Naive thymus-derived CD4-positive, alpha-beta T cell (primary cell): Measurements from ENCODE around the gene SLC25A45. TPM values are rescaled to one million over a fixed set of nuclear protein-coding genes. Genes with fewer than 3 reads are reported as not detected.

ENCODE experiments used
- ATAC-seq: fragments of 150-1000 bp; cut with Tn5 transposase; 2 replicates; pipeline ENCODE4 v1.10.0; 2021; ENCODE audit warnings: mild to moderate bottlenecking, moderate library complexity
- CTCF ChIA-PET: fragments of 350-600 bp; sonication (Branson Sonifier 250); formaldehyde crosslinking; loops from one replicate; lab custom pipeline; 2021; ENCODE audit warnings: antibody characterized with exemption; lab: Charles Lee
- POLR2A ChIA-PET: fragments of 350-600 bp; sonication (Branson Sonifier 250); formaldehyde crosslinking; loops from one replicate; lab custom pipeline; 2021; ENCODE audit warnings: antibody characterized with exemption, inconsistent platforms; lab: Charles Lee
- DNase-seq, 9 donors: peaks; one replicate each; pipeline versions ENCODE4 v3.0.0 to v3.0.0-alpha.2; 2020 to 2022; ENCODE audit warnings: mixed read lengths in 1 of 9
- H3K27ac ChIP-seq: one replicate; pipeline ENCODE4 v1.7.0; 2013; ENCODE audit warnings: mild to moderate bottlenecking, low read depth, low read length, moderate library complexity
- H3K27me3 ChIP-seq, 2 donors: one replicate each; pipeline ENCODE4 v1.7.0; 2013; ENCODE audit warnings: low read length in 2 of 2, mild to moderate bottlenecking in 2 of 2, moderate library complexity in 2 of 2; ENCODE audit not compliant: control insufficient read depth in 2 of 2, insufficient read depth in 2 of 2
- H3K36me3 ChIP-seq, 3 experiments: 1 replicate in 2 of 3; 2 replicates in 1 of 3; pipeline ENCODE4 v1.7.0; 2013; ENCODE audit warnings: low read length in 3 of 3, mild to moderate bottlenecking in 3 of 3, moderate library complexity in 1 of 3; ENCODE audit not compliant: insufficient read depth in 3 of 3, control insufficient read depth in 2 of 3
- H3K4me1 ChIP-seq, 2 donors: one replicate each; pipeline ENCODE4 v1.7.0; 2013; ENCODE audit warnings: low read length in 2 of 2, mild to moderate bottlenecking in 2 of 2, moderate library complexity in 1 of 2; ENCODE audit not compliant: control insufficient read depth in 2 of 2, insufficient read depth in 2 of 2
- H3K4me3 ChIP-seq: 2 replicates; pipeline ENCODE4 v1.7.0; 2013; ENCODE audit warnings: mild to moderate bottlenecking, low read length
- H3K9me3 ChIP-seq, 3 experiments: 1 replicate in 2 of 3; 2 replicates in 1 of 3; pipeline ENCODE4 v1.7.0; 2013; ENCODE audit warnings: low read length in 3 of 3; ENCODE audit not compliant: control insufficient read depth in 2 of 3
- H3K27ac Mint-ChIP-seq, 9 donors: one replicate each; pipeline ENCODE4 v1.8.0; 2020 to 2022; ENCODE audit warnings: mixed read lengths in 9 of 9, mild to moderate bottlenecking in 8 of 9, moderate library complexity in 5 of 9, inconsistent platforms in 2 of 9
- H3K27me3 Mint-ChIP-seq, 5 donors: one replicate each; pipeline ENCODE4 v1.8.0; 2021 to 2022; ENCODE audit warnings: mixed read lengths in 5 of 5, mild to moderate bottlenecking in 1 of 5
- H3K36me3 Mint-ChIP-seq, 5 donors: one replicate each; pipeline ENCODE4 v1.8.0; 2020 to 2022; ENCODE audit warnings: mixed read lengths in 5 of 5, mild to moderate bottlenecking in 3 of 5, inconsistent platforms in 1 of 5
- H3K4me1 Mint-ChIP-seq, 7 donors: one replicate each; pipeline ENCODE4 v1.8.0; 2020 to 2022; ENCODE audit warnings: mixed read lengths in 7 of 7, mild to moderate bottlenecking in 3 of 7, inconsistent platforms in 1 of 7
- H3K4me3 Mint-ChIP-seq, 10 donors: one replicate each; pipeline ENCODE4 v1.8.0; 2020 to 2022; ENCODE audit warnings: mild to moderate bottlenecking in 10 of 10, mixed read lengths in 10 of 10, moderate library complexity in 6 of 10, inconsistent platforms in 2 of 10
- H3K9me3 Mint-ChIP-seq, 11 donors: one replicate each; pipeline ENCODE4 v1.8.0; 2020 to 2022; ENCODE audit warnings: mixed read lengths in 11 of 11, mild to moderate bottlenecking in 4 of 11, inconsistent platforms in 1 of 11, moderate library complexity in 1 of 11
- intact Hi-C, 2 donors: fragments of 100-400 bp; cut with micrococcal nuclease; formaldehyde crosslinking; loops; one replicate each; pipeline ENCODE4 v1.15.1; 2023
- polyA plus RNA-seq, 2 donors: library from polyadenylated mRNA; unstranded; fragments of 300-500 nt; fragmentation: Illumina TruSeq; gene quantifications; one replicate each; pipeline ENCODE4 v1.2.3, GENCODE V29; 2021
- total RNA-seq, 6 experiments: library from RNA in 5 of 6; stranded (reverse) in 5 of 6; gene quantifications; 1 replicate in 5 of 6; 2 replicates in 1 of 6; pipeline ENCODE4 v1.2.3 and lab custom pipeline; 2021 to 2026

The SLC25A45 gene
- total and polyA plus RNA-seq, 7 experiments from 2014 or later: 12.3 to 90.6 (median 24.8) TPM

GRCh38 chr11:65370659-65371049 lies 11.8 kb downstream of the SLC25A45 start:
- peaks cover 0 to 6% (median 0%) of the 10 kb centered on the region in 3 experiments for H3K36me3 ChIP-seq
- Mint-ChIP-seq H3K4me3 (no peak overlapping the region), H3K27ac (peak overlapping the region in 2 of 9 donors; percentile 56 to 67), H3K9me3 (no peaks in the 10 kb centered on the region), H3K27me3 (no peaks in the 10 kb centered on the region), H3K4me1 (peaks cover 0 to 6% (median 0%) of the 10 kb centered on the region in 7 donors), H3K36me3 (no peaks in the 10 kb centered on the region)
- H3K27ac ChIP-seq: no peak overlapping the region
- no peak for DNase-seq
- no peaks in the 10 kb centered on the region for H3K4me1 ChIP-seq
- intact Hi-C loops: no loop called here
- POLR2A ChIA-PET: interaction anchor here (0.6 to 1.7 kb wide), 7 partner anchors 8 to 137 kb away, joined by 3 to 4 read pairs (median 3); partner anchors contain the start of gene MALAT1
- ATAC-seq: no peak
- H3K4me3 ChIP-seq: no peak overlapping the region
- no peaks in the 10 kb centered on the region for H3K9me3 ChIP-seq
- CTCF ChIA-PET: interaction anchor here (0.7 to 1.0 kb wide), 2 partner anchors 145 to 253 kb away, joined by 3 read pairs; partner anchors contain the start of gene ZNHIT2
- no peaks in the 10 kb centered on the region for H3K27me3 ChIP-seq

GRCh38 chr11:65366340-65366773 lies 16.1 kb downstream of the SLC25A45 start:
- no peaks in the 10 kb centered on the region for H3K36me3 Mint-ChIP-seq
- H3K4me3 ChIP-seq: no peak overlapping the region
- peaks cover 0 to 9% (median 0%) of the 10 kb centered on the region in 7 donors for H3K4me1 Mint-ChIP-seq
- ChIA-PET POLR2A (interaction anchor here (2.4 to 3.1 kb wide), 3 partner anchors 132 to 143 kb away, joined by 9 to 21 read pairs (median 15); partner anchors contain the start of gene MALAT1), CTCF (interaction anchor here (1.4 to 1.9 kb wide), 2 partner anchors 14 to 144 kb away, joined by 4 to 7 read pairs; no protein-coding TSS in a partner anchor)
- ATAC-seq: peak; percentile 82
- H3K9me3 Mint-ChIP-seq: no peaks in the 10 kb centered on the region
- H3K27me3 ChIP-seq: no peaks in the 10 kb centered on the region
- H3K9me3 ChIP-seq: no peaks in the 10 kb centered on the region
- H3K27ac Mint-ChIP-seq: no peak overlapping the region
- no peak overlapping the region for H3K4me3 Mint-ChIP-seq
- no peaks in the 10 kb centered on the region for H3K27me3 Mint-ChIP-seq
- H3K4me1 ChIP-seq: no peaks in the 10 kb centered on the region
- intact Hi-C loops: loop anchor here (1.0 to 5.0 kb wide), 7 partner anchors 16 to 222 kb away; partner anchors contain the start of gene SLC25A45 (in 1 of the 2)
- peak in 7 of 9 donors; percentile 47 to 71 (median 59) for DNase-seq
- H3K27ac ChIP-seq: no peak overlapping the region
- H3K36me3 ChIP-seq: no peaks in the 10 kb centered on the region

DNA sequence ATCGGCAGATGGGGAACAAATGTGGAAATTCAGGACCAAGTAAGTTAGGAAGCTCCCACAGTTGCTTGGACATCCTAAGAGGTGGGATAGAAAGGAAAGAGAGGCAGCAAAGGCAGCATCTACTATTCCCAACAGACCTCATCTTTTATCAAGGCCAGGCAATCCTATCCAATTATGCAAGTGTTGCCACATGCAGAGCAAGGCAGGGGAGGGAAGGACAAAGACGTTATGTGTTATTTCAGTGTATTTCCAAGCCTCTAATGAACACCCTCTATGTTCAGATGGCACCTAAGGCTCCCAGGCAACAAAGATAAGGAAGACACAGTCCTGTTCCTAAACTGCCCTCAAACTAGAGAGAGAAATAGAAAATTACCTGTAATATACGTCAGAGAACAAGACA lies 18.7 kb downstream of the SLC25A45 start:
- Mint-ChIP-seq H3K9me3 (no peaks in the 10 kb centered on the region), H3K27me3 (no peaks in the 10 kb centered on the region), H3K36me3 (no peaks in the 10 kb centered on the region), H3K4me1 (peaks cover 0 to 9% (median 0%) of the 10 kb centered on the region in 7 donors), H3K27ac (no peak overlapping the region), H3K4me3 (no peak overlapping the region)
- Histone ChIP-seq H3K9me3 (no peaks in the 10 kb centered on the region), H3K27me3 (no peaks in the 10 kb centered on the region), H3K4me1 (no peaks in the 10 kb centered on the region), H3K27ac (no peak overlapping the region), H3K4me3 (no peak overlapping the region), H3K36me3 (no peaks in the 10 kb centered on the region)
- ATAC-seq (no peak), DNase-seq (no peak)
- POLR2A ChIA-PET: no interaction called here
- CTCF ChIA-PET: no interaction called here
- intact Hi-C loops: no loop called here

DNA sequence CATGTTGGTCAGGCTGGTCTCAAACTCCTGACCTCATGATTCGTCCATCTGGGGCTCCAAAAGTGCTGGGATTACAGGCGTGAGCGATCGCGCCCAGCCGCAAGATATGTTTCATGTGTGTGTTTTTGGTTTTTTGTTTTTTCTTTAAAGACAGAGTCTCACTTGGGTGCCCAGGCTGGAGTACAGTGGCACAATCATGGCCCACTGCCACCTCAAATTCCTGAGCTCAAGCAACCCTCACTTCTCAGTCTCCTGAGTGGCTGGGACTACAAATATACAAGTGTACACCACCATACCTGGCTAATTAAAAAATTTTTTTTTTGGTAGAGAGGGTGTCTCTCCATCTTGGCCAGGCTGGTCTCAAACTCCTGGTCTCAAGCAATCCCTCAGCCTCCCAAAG lies 19.5 kb downstream of the SLC25A45 start:
- ChIA-PET POLR2A (interaction anchor here (0.7 kb wide), 1 partner anchor 18 kb away, joined by 3 read pairs; no protein-coding TSS in a partner anchor), CTCF (interaction anchor here (0.7 kb wide), 1 partner anchor 54 kb away, joined by 3 read pairs; no protein-coding TSS in a partner anchor)
- Histone ChIP-seq H3K36me3 (no peaks in the 10 kb centered on the region), H3K4me3 (no peak overlapping the region), H3K27ac (no peak overlapping the region), H3K4me1 (no peaks in the 10 kb centered on the region), H3K27me3 (no peaks in the 10 kb centered on the region), H3K9me3 (no peaks in the 10 kb centered on the region)
- Mint-ChIP-seq H3K27me3 (no peaks in the 10 kb centered on the region), H3K27ac (peak overlapping the region in 2 of 9 donors; percentile 14 to 71), H3K4me1 (peaks cover 0 to 9% (median 0%) of the 10 kb centered on the region in 7 donors), H3K9me3 (no peaks in the 10 kb centered on the region), H3K4me3 (no peak overlapping the region), H3K36me3 (no peaks in the 10 kb centered on the region)
- intact Hi-C loops: no loop called here
- no peak for DNase-seq
- ATAC-seq: no peak

- Mint-ChIP-seq H3K4me1 (peaks cover 0 to 9% (median 0%) of the 10 kb centered on the region in 7 donors), H3K9me3 (no peaks in the 10 kb centered on the region), H3K4me3 (peak overlapping the region in 2 of 10 donors; percentile 30 to 32), H3K36me3 (no peaks in the 10 kb centered on the region), H3K27ac (peak overlapping the region in 5 of 9 donors; percentile 55 to 75 (median 71)), H3K27me3 (peaks cover 0 to under 1% (median 0%) of the 10 kb centered on the region in 5 donors)
- no peak overlapping the region for H3K27ac ChIP-seq
- no peaks in the 10 kb centered on the region for H3K27me3 ChIP-seq
- DNase-seq: no peak
- no peak overlapping the region for H3K4me3 ChIP-seq
- ATAC-seq: peak; percentile 80
- no peaks in the 10 kb centered on the region for H3K9me3 ChIP-seq
- intact Hi-C loops: no loop called here
- H3K36me3 ChIP-seq: no peaks in the 10 kb centered on the region
- CTCF ChIA-PET: no interaction called here
- H3K4me1 ChIP-seq: no peaks in the 10 kb centered on the region
- POLR2A ChIA-PET: interaction anchor here (0.7 to 0.8 kb wide), 2 partner anchors 8 to 18 kb away, joined by 3 to 4 read pairs; no protein-coding TSS in a partner anchor
Measured at GRCh38 chr11:65362320-65362931, 20.0 kb downstream of the SLC25A45 start.

- H3K27ac Mint-ChIP-seq: peak overlapping the region in 2 of 9 donors; percentile 8 to 41
- H3K4me3 Mint-ChIP-seq: peak overlapping the region in 1 of 10 donors; percentile 10
- ATAC-seq (no peak), DNase-seq (no peak)
- H3K36me3 ChIP-seq: no peaks in the 10 kb centered on the region
- H3K36me3 Mint-ChIP-seq: no peaks in the 10 kb centered on the region
- no peak overlapping the region for H3K27ac ChIP-seq
- H3K27me3 ChIP-seq: no peaks in the 10 kb centered on the region
- H3K9me3 ChIP-seq: no peaks in the 10 kb centered on the region
- H3K9me3 Mint-ChIP-seq: peaks cover 0 to 2% (median 0%) of the 10 kb centered on the region in 11 donors
- ChIA-PET CTCF (interaction anchor here (0.5 kb wide), 1 partner anchor 23 kb away, joined by 3 read pairs; no protein-coding TSS in a partner anchor), POLR2A (interaction anchor here (0.5 to 1.7 kb wide), 3 partner anchors 30 to 147 kb away, joined by 3 to 5 read pairs (median 4); no protein-coding TSS in a partner anchor)
- H3K4me3 ChIP-seq: no peak overlapping the region
- peaks cover 5 to 9% of the 10 kb centered on the region in 2 donors for H3K4me1 ChIP-seq
- peaks cover 0 to 13% (median 0%) of the 10 kb centered on the region in 5 donors for H3K27me3 Mint-ChIP-seq
- H3K4me1 Mint-ChIP-seq: peaks cover 12 to 19% (median 17%) of the 10 kb centered on the region in 7 donors
- intact Hi-C loops: no loop called here
Measured at GRCh38 chr11:65357856-65358356, 24.5 kb downstream of the SLC25A45 start.
